DMS 273 treated with DMSO at 0.1 percent for 48 hours (cell line): ENCODE data around the gene TXNRD2.
"Not testable (repeated sequence)": the region's sequence is repeated elsewhere in the genome, so short reads cannot be mapped to it uniquely, and the experiment has no call there.

ENCODE experiments used
- DNase-seq: peaks from one replicate; lab custom pipeline; 2025; lab: John Stamatoyannopoulos, UW

The TXNRD2 gene

DNA sequence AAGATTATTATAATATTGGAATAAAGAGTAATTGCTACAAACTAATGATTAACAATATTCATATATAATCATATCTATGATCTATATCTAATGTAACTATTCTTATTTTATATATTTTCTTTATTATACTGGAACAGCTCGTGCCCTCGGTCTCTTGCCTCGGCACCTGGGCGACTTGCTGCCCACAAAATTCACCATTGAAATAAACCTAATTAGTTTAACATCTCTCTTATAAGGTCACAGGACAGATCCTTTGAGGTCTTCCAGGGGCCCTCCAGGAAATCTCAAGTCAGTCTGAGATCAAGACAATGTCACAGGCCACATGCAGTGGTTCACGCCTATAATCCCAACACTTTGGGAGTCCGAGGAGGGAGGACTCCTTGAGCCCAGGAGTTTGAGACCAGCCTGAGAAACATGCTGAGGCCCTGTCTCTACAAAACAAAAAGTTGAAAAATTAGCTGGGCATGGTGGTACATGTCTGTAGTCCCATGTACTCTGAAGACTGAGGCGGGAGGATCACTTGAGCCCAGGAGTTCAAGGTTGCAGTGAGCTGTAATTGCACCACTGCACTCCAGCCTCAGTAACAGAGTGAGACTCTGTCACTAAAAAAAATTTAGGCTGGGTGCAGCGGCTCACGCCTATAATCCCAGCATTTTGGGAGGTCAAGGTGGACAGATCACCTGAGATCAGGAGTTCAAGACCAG, 6.6 kb upstream of the TXNRD2 start:
- DNase-seq: no peak

DNA sequence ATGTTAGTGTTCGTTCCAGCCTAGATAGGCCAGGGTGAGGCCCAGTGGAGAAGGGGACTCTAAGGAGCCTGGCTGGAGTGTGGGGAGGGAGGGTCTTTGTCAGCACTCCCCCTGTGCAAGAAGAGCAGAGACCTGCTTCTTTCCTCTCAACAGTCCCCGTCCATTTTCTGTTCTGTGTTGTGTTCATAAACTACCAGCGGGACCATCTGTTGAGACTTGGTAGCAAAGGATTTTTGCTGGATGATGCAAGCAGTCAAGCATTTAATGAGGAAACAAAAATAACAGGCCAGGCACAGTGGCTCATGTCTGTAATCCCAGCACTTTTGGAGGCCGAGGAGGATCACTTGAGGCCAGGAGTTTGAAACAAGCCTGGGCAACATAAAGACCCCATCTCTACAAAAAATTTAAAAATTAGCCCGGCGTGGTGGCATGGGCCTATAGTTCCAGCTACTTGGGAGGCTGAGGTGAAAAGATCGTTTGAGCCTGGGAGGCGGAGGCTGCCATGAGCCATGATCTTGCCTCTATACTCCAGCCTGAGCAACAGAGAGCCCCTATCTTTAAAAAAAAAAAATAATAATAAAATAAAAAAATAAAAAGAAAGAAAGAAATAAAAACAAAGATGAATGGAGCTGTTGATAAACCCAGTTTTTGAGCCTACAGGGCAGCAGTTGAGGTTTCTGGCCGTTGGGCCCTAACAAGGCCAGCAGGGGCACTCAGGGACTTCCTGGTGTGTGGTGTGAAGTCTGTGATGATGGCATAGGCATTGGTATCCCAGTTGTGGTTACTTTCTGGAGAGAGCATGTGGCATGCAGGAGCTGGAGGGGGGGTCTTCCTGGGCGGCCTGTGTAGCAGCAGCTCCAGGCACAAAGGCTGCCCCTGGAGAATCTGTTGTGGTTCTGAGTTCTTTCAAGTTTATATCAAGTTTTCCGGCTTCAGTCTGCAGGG, 1.7 kb upstream of the TXNRD2 start:
- DNase-seq: peak; percentile 77

DNA sequence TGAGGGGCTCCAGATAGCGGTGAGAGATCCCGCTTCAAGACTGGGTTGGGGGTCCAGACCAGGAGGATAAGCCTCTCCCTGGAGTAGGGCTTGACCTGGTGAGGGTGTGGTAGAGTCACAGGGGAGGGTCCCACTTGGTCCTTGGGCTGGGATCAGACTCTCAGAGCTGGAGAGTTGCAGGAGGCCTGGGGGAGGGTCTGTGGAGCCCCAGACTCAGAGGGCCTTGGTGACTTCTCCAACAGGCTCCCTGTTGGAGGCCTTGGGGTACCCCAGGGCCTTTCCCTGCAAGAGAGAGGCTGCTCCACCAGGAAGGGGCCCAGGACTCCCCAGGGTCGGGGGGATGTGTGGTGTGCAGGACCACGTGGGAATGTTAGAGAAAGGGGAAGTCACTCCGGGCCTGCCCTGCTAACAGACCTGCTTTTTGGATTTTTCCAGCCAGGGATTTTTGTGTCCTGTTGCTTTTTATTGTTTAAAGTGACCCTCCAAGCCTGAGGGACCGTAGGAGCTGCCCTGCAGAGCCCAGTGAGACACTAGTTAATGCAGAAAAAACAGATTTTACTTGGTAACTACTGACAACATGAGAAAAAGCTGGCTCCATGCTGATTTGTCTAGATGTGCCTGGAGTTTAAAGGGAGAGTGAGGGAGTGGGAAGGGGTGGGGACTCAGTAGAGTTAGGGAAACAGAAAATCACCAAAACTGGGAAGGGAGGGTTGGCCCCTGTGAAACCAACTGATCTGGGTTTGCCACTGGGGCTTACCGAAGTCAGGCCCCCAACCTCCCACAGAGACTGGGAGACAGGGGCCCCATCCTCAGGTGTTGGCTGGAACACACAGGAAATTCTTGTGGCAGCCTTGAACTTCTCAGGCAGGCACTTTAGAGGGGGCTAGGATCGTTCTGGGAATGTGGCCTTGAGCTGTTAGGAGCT, 801 bp upstream of the TXNRD2 start:
- DNase-seq: peak; percentile 7

DNA sequence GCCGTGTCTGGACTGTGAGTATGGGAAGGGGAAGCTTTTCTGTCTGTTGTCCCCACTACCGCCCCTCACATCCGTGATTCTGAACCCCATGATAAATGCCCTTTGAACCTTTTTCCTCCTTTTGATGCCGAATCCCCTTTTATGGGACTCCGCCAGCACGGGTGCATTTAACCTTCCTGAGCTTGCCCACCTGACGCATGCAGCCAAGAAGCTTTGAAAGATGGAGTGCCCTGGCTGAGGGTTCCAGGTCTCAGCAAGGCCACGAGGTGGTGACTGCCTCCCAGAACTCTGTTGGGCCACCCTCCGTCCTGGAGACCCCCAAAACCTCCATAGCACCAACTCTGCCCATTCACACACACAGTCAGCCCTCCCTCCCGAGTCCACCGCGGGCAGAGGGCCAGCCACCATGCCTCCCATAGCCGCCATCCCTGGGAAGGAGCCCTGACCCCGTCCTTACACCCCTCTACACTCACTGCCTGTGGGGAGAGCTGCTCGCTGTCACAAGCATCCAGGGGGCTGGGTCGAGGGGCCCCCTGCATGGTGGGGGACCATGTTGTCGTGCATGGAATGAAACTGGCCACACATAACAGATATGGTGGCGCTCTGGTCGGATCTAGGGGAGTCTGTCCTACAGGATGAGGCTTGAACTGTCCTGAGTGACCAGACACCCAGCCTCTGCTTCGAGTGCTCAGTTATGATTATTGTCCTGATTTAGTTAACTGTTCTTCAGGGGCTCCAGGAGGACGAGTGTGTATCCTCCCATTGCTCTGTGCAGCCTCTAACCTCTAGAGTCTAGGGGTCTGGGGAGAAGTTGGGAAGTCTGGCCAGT, 868 bp downstream of the TXNRD2 start:
- no peak for DNase-seq

DNA sequence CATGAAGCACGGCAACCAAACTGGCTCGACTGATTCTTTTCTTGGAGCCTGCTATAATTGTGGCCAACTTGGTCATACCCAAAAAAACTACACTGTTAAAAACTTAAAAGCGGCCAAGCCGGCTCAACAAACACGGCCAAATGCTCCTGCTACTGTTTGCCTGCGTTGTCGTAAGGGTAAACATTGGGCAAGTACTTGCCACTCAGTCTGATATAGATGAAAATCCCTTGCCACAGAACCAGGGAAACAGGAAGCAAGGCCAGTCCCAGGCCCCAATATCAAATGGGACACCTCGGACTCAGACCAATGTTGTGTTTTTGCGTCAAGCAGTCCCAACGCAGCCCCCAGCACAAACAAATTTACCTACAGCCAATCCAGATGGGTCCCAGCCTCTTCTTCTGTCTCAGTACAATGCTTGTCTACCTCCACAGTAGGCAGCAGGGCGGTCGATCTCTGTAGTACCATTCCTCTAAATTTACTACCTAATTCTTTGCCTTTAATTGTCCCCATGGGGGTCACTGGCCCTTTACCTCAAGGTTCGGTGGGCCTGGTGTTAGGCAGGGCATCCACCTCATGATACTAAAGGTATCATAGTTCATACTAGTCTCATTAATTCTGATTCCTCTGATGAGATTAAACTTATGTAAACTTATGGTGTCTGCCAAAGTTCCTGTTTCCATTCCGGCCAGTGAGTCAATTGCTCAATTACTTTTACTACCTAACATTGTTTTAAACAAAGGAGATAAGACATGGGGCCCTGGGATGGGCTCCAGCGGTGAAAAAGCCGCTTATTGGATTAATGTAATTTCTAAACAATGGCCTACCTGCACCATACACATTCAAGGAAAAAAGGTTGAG, 3.8 kb downstream of the TXNRD2 start:
- DNase-seq: no peak

DNA sequence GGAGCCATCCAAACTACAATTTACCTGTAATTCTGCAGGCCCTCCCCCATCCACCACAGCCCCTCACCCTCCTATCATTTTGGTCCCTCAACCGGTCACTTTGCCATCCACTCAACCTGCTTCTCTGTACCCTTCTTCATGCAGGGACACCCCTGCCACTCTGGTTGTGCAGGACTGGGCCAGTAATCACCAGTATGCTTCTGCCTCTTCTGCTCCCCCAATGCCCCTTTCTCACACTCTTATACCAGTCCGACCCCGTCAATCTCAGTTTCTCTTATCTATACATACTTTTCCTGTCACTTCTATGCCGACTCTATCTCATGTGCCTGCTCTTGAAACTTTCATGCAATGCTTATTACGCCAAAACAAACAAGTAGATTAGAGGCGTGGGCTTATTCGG, 5.1 kb downstream of the TXNRD2 start:
- no peak for DNase-seq

DNA sequence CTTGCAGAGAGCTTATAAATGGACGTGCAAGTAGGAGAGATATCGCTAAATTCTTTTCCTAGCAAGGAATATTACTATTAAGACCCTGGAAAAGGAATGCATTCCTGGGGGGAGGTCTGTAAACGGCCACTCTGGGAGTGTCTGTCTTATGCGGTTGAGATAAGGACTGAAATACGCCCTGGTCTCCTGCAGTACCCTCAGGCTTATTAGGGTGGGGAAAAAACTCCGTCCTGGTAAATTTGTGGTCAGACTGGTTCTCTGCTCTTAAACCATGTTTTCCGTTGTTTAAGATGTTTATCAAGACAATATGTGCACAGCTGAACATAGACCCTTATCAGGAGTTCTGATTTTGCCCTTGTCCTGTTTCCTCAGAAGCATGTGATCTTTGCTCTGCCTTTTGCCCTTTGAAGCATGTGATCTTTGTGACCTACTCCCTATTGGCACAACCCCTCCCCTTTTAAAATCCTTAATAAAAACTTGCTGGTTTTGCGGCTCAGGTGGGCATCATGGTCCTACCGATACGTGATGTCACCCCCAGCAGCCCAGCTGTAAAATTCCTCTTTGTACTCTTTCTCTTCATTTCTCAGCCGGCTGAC, 6.4 kb downstream of the TXNRD2 start:
- DNase-seq: not testable (repeated sequence)

DNA sequence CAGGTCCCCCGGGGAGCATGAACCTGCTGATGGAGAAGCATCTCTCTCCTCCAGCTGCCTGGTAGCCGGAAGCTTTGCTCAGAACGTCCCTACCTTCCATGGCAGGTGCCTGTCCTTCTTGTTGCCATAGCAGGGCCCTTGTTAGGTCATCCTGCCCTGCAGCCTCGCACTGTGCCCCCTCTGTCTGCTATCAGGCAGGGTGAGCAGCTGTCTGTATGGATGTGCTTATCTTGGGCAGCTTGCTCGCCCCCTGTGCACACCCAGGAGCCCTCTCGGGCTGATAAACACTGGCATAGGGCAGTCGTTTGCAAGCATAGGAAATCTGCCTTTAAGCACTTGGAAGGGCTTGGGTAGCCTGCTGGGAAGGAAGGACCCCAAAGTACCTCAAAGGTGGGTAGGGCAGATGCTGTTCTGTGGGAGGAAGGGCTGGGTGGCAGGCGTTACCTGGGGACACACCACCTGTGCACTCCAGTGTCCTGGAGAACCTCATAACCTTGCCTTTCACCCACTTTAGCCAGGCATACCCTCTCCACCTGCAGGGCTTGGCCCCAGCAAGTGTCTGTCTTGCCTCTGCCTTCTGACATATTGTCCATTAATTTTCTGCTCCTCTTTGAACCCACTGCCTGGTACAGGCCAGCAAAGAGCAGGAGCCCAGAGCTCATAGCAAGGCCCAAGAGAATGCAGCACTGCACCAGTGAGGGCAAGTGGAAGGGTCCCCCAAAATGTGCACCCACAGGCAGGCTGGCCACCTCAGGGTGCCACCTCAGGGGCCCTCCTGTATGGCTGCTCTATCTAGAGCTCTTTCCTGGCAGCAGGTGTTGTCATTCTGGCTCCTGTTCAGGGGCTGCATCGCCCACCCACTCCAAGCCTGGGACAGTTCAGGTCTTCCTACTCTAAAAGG, 8.0 kb downstream of the TXNRD2 start:
- no peak for DNase-seq

DNA sequence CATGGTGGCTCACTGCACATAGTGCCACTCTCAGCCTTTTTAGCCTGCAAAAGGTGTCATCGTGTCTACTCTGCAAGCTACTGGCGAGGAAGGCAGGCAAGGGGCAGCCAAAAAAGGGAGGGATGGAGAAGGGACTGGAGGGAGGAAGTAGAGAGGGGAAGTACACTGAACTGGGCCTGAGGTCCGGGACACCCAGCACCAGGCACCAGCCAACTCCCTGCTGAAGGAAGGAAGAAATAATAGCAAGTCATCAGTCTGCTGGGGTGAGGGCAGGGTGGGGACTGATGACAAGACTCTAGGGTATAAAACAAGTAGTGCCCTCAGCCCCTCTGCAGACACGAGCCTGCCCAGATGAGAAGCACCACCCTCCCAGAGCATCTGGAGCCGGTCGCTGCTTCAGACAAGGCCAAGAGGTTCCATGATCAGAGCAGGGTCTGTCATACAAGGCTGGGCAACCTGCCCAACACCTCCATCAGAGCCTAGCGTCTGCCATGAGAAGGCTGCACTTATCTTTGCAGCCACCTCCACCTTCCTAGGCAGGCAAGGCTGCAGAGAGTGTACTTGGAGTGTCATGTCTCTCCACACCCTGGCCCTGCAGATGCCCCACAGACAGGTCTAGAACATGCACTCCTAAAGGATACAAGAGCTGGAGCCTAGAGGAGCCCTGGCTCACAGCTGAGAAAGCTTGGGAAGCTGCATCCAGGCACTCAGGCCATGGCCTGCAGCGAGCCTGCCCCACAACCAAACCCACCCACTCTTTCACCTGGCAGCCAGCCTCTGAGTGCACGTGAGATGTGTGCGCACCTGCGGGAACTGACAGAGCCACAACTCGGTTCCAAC, 9.0 kb downstream of the TXNRD2 start:
- DNase-seq: no peak

DNA sequence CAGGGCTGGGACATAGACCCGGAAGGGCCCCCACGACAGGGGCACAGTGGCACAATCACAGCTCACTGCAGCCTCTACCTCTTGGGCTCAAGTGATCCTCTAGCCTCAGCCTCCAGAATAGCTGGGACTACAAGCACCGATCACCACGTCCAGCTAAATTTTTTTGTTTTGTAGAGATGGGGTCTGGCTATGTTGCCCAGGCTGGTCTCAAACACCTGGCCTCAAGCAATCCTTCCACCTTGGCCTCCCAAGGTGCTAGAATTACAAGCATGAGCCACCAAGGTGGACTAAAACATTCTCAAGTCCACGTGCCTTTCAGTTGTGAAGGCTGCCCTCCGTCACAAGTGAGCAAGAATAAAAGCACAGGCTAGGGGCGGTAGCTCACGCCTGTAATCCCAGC, 10.1 kb downstream of the TXNRD2 start:
- DNase-seq: no peak

DNA sequence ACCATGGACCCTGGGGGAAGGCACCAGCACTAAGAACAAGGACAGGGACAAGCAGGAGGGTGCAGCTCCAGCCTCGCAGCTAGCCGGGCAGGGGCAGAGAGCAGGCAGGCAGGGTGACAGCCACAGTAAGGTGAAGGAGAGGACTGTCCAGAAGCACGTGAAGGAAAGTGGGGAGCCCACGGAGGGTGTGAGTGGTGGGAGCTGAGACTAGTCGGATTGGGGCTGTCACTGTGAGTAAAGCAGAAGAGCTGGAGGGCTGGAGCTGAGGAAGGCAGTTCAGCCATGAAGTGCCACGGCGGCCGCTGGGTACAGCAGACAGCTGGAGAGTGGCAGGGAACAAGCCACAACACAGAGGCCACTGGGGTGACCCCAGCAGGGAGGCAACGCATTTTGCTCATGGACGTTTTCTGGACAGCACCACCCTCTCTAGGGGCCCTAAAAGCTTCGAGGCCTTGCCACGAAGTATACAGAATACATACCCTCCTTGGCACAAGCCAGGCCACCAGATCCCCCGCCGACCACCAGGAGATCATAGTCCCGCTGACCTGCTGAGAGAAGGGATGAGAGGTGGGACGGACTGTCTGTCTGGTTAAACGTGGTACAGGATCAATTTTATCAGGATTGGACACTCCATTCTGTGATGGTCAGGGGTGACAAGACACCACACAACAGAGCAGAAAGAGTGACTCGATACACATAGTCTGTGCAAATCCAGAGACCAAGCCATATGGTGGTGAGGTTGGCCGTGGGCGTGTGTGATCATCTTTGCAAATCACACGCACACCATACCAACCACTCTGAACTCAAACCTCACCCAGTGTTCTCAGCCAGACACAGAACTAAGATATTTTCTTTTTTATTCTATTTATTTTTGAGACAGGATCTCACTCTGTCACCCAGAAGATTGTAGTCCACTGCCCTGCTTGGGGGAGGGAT, 10.8 kb downstream of the TXNRD2 start:
- DNase-seq: no peak

DNA sequence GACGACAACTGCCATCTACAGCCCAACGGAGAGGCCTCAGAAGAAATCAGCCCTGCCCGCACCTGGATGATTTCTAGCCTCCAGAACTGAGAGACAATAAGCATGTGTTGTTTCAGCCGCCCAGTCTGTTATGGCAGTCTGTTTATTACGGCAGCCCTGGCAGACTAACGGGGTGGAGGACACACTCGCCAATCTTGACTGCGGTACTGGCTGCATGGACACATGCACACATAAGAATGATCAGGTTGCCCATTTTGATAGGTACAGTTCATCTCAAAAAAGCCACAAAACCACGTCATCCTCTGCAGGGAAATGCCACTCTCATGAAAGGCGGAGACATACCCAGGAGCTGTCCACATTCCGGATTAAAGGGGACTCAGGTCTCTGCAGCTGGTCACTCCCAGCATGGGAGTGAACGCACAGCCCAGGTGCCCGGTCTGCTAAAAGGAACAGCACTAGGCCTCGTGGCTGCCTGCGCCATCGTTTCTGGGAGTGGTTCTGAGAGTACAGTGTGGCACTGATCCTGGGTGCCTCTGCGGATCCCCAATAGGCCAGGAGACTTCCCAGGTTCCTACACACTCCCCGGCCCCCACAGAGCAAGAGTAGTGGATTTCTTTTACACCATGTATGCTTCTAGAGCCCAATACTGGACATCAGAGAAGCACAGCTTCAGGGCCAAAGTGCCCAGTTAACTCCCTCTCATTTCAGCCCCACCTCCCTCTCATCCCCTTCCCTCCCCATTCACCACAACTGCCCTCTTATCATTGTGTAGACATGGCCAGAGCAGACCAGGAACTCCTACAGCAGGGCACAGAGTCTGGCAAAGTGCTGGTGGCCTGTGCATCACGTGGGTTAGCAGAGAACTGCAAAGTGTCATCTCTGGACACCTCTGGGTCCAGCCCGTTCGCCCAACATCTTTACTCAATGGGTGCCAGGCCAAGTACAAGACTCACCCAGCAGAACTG, 11.8 kb downstream of the TXNRD2 start:
- DNase-seq: no peak

DNA sequence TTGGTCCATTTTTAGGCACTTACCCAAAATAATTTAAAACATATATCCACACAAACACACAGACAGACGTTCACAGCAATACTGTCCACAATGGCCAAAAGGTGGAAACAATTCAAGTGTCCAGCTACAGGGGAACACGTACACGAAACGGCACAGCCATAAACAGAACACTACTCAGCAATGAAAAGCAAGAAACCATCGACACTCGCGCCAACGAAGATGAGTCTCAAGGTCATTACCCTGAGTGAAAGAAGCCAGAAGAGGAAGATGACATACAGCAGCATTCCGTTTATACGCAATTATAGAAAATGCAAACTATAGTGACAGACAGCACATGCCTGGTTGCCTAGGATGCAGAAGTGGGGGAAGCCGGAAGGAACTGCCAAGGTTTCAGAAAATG, 13.4 kb downstream of the TXNRD2 start:
- no peak for DNase-seq

DNA sequence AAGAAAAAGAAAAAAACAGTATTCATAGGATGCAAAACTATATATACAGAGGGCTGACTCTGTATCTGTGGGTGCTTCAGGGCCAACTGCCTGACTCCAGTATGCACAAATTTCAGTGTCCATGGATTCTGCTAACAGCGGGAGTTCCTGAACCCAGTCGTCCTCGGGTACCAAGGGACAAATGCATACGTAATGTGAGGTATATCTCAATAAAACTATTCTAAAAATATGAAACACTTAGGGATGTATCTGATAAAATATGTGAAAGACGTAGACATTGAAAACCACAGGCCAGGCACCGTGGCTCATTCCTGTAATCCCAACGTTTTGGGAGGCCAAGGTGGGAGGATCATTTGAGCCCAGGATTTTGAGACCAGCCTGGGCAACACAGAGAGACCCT, 13.9 kb downstream of the TXNRD2 start:
- no peak for DNase-seq

DNA sequence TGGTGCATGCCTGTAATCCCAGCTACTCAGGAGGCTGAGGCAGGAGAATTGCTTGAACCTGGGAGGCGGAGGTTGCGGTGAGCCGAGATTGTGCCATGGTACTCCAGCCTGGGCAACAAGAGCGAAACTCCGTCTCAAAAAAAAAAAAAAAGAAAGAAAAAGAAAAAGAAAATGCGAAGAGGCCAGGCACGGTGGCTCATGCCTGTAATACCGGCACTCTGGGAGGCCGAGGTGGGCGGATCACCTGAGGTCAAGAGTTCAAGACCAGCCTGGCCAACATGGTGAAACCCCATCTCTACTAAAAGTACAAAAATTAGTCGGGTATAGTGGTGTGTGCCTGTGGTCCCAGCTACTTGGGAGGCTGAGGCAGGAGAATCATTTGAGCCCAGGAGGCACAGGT, 15.6 kb downstream of the TXNRD2 start:
- not testable (repeated sequence) for DNase-seq
